HEK293 (cell line): Measurements from ENCODE around the gene PIGW.
A peak's percentile ranks its signal among the peaks of the same experiment; 100 is the strongest.

Experiments used
- AEBP2 ChIP-seq: fragments of 450-650 bp; formaldehyde crosslinking; IDR thresholded peaks from 2 replicates; pipeline ENCODE4 v1.5.1; 2016; ENCODE audit warnings: missing biosample characterization, missing genetic modification characterization, borderline replicate concordance
- HOXC10 ChIP-seq: sonication (generic); formaldehyde crosslinking; IDR thresholded peaks from 2 replicates; pipeline ENCODE4 v1.8.1; 2023; ENCODE audit warnings: mild to moderate bottlenecking, missing genetic modification reagents
- HOXD13 ChIP-seq: sonication (generic); formaldehyde crosslinking; IDR thresholded peaks from 2 replicates; pipeline ENCODE4 v1.8.0; 2022; ENCODE audit warnings: missing genetic modification reagents, borderline replicate concordance
- KLF1 ChIP-seq: fragments of 450-650 bp; formaldehyde crosslinking; IDR thresholded peaks from 2 replicates; pipeline ENCODE4 v1.5.1; 2016; ENCODE audit warnings: missing biosample characterization, missing genetic modification characterization
- SALL2 ChIP-seq: fragments of 450-650 bp; formaldehyde crosslinking; IDR thresholded peaks from 2 replicates; pipeline ENCODE4 v1.5.0; 2017; ENCODE audit warnings: missing biosample characterization, mild to moderate bottlenecking, missing genetic modification characterization, borderline replicate concordance
- SCRT2 ChIP-seq: fragments of 450-650 bp; formaldehyde crosslinking; IDR thresholded peaks from 2 replicates; pipeline ENCODE4 v1.5.1; 2016; ENCODE audit warnings: missing biosample characterization, missing genetic modification characterization
- SP7 ChIP-seq: fragments of 450-650 bp; formaldehyde crosslinking; IDR thresholded peaks from 2 replicates; pipeline ENCODE4 v1.5.1; 2016; ENCODE audit warnings: missing biosample characterization, missing genetic modification characterization
- ZNF155 ChIP-seq: fragments of 450-650 bp; formaldehyde crosslinking; IDR thresholded peaks from 2 replicates; pipeline ENCODE4 v1.5.1; 2016; ENCODE audit warnings: missing biosample characterization, missing genetic modification characterization
- ZNF16 ChIP-seq: fragments of 450-650 bp; formaldehyde crosslinking; IDR thresholded peaks from 2 replicates; pipeline ENCODE4 v1.5.1; 2016; ENCODE audit warnings: low read depth, missing biosample characterization, missing genetic modification characterization
- ZNF184 ChIP-seq: fragments of 450-650 bp; IDR thresholded peaks from 2 replicates; pipeline ENCODE4 v1.5.1; 2018; ENCODE audit warnings: missing biosample characterization, mild to moderate bottlenecking, missing genetic modification characterization
- ZNF280C ChIP-seq: fragments of 450-650 bp; formaldehyde crosslinking; IDR thresholded peaks from 2 replicates; pipeline ENCODE4 v1.5.1; 2016; ENCODE audit warnings: missing biosample characterization, missing genetic modification characterization
- ZNF366 ChIP-seq: fragments of 450-650 bp; formaldehyde crosslinking; conservative IDR thresholded peaks from 2 replicates; pipeline ENCODE4 v1.5.1; 2016; ENCODE audit warnings: missing biosample characterization, missing genetic modification characterization
- ZNF473 ChIP-seq: fragments of 450-650 bp; formaldehyde crosslinking; IDR thresholded peaks from 2 replicates; pipeline ENCODE4 v1.5.1; 2017; ENCODE audit warnings: missing biosample characterization, missing genetic modification characterization
- ZNF549 ChIP-seq: fragments of 450-650 bp; IDR thresholded peaks from 2 replicates; pipeline ENCODE4 v1.5.1; 2018; ENCODE audit warnings: missing biosample characterization, missing genetic modification characterization, mild to moderate bottlenecking, inconsistent platforms, moderate library complexity
- ZNF558 ChIP-seq: fragments of 450-650 bp; formaldehyde crosslinking; IDR thresholded peaks from 2 replicates; pipeline ENCODE4 v1.5.1; 2016; ENCODE audit warnings: missing biosample characterization, missing genetic modification characterization
- ZNF560 ChIP-seq: fragments of 450-650 bp; formaldehyde crosslinking; IDR thresholded peaks from 2 replicates; pipeline ENCODE4 v1.5.1; 2017; ENCODE audit warnings: missing biosample characterization, missing genetic modification characterization, borderline replicate concordance
- ZNF654 ChIP-seq: fragments of 450-650 bp; formaldehyde crosslinking; IDR thresholded peaks from 2 replicates; pipeline ENCODE4 v1.5.1; 2016; ENCODE audit warnings: low read depth, missing biosample characterization, missing genetic modification characterization
- ZNF658 ChIP-seq: fragments of 450-650 bp; formaldehyde crosslinking; IDR thresholded peaks from 2 replicates; pipeline ENCODE4; 2016; ENCODE audit warnings: missing biosample characterization, missing genetic modification characterization
- ZNF677 ChIP-seq: fragments of 450-650 bp; IDR thresholded peaks from 2 replicates; pipeline ENCODE4 v1.5.0; 2018; ENCODE audit warnings: missing biosample characterization, mild to moderate bottlenecking, missing genetic modification characterization, moderate library complexity
- ZNF792 ChIP-seq: fragments of 450-650 bp; formaldehyde crosslinking; IDR thresholded peaks from 2 replicates; pipeline ENCODE4 v1.5.1; 2016; ENCODE audit warnings: missing biosample characterization, missing genetic modification characterization
- ZSCAN30 ChIP-seq: fragments of 450-650 bp; IDR thresholded peaks from 2 replicates; pipeline ENCODE4 v1.5.1; 2018; ENCODE audit warnings: missing biosample characterization, mild to moderate bottlenecking, missing genetic modification characterization, moderate library complexity
- ZSCAN4 ChIP-seq: fragments of 450-650 bp; formaldehyde crosslinking; IDR thresholded peaks from 2 replicates; pipeline ENCODE4 v1.5.1; 2017; ENCODE audit warnings: missing biosample characterization, missing genetic modification characterization
- TF ChIP-seq, protein P1 (sequence below): fragments of 450-650 bp; formaldehyde crosslinking; IDR thresholded peaks from 2 replicates; pipeline ENCODE4 v1.5.1; 2016; ENCODE audit warnings: missing biosample characterization, missing genetic modification characterization, low read depth
- TF ChIP-seq, protein P2 (sequence below): fragments of 450-650 bp; formaldehyde crosslinking; IDR thresholded peaks from 2 replicates; pipeline ENCODE4 v1.5.0; 2017; ENCODE audit warnings: missing biosample characterization, missing genetic modification characterization, borderline replicate concordance
- TF ChIP-seq, protein P3 (sequence below): fragments of 450-650 bp; IDR thresholded peaks from 2 replicates; pipeline ENCODE4 v1.5.1; 2018; ENCODE audit warnings: missing biosample characterization, mild to moderate bottlenecking, missing genetic modification characterization
- TF ChIP-seq, protein P4 (sequence below): fragments of 450-650 bp; formaldehyde crosslinking; IDR thresholded peaks from 2 replicates; pipeline ENCODE4 v1.5.1; 2017; ENCODE audit warnings: missing biosample characterization, missing genetic modification characterization

PIGW gene

GRCh38 chr17:36545465-36546417, 11.0 kb downstream of the PIGW start (continued):
- TF ChIP-seq, protein P1, sequence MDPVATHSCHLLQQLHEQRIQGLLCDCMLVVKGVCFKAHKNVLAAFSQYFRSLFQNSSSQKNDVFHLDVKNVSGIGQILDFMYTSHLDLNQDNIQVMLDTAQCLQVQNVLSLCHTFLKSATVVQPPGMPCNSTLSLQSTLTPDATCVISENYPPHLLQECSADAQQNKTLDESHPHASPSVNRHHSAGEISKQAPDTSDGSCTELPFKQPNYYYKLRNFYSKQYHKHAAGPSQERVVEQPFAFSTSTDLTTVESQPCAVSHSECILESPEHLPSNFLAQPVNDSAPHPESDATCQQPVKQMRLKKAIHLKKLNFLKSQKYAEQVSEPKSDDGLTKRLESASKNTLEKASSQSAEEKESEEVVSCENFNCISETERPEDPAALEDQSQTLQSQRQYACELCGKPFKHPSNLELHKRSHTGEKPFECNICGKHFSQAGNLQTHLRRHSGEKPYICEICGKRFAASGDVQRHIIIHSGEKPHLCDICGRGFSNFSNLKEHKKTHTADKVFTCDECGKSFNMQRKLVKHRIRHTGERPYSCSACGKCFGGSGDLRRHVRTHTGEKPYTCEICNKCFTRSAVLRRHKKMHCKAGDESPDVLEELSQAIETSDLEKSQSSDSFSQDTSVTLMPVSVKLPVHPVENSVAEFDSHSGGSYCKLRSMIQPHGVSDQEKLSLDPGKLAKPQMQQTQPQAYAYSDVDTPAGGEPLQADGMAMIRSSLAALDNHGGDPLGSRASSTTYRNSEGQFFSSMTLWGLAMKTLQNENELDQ (tag by site-specific recombination) = no peak
- TF ChIP-seq ZNF558 (tag by site-specific recombination) (no peak), HOXD13 (no peak; the same call in 1 of the 2 replicates), KLF1 (peak; percentile 23), ZNF677 (tag by site-specific recombination) (no peak), ZNF658 (no peak), ZNF654 (tag by site-specific recombination) (no peak), SALL2 (tag by site-specific recombination) (no peak), ZNF549 (tag by site-specific recombination) (no peak), ZNF280C (tag by site-specific recombination) (no peak), ZSCAN4 (tag by site-specific recombination) (peak; percentile 55), ZNF560 (tag by site-specific recombination) (0 out of 2 replicates have a peak, but pooled peaks have one; percentile 52), SP7 (tag by site-specific recombination) (peak; percentile 66), HOXC10 (no peak), ZNF16 (tag by site-specific recombination) (no peak), ZNF366 (tag by site-specific recombination) (no peak; the same call in 1 of the 2 replicates), AEBP2 (tag by site-specific recombination) (no peak), SCRT2 (tag by site-specific recombination) (peak; percentile 80), ZSCAN30 (tag by site-specific recombination) (no peak), ZNF473 (no peak), ZNF155 (no peak), ZNF184 (no peak), ZNF792 (tag by site-specific recombination) (0 out of 2 replicates have a peak, but pooled peaks have one; percentile 42)
- TF ChIP-seq, protein P2, sequence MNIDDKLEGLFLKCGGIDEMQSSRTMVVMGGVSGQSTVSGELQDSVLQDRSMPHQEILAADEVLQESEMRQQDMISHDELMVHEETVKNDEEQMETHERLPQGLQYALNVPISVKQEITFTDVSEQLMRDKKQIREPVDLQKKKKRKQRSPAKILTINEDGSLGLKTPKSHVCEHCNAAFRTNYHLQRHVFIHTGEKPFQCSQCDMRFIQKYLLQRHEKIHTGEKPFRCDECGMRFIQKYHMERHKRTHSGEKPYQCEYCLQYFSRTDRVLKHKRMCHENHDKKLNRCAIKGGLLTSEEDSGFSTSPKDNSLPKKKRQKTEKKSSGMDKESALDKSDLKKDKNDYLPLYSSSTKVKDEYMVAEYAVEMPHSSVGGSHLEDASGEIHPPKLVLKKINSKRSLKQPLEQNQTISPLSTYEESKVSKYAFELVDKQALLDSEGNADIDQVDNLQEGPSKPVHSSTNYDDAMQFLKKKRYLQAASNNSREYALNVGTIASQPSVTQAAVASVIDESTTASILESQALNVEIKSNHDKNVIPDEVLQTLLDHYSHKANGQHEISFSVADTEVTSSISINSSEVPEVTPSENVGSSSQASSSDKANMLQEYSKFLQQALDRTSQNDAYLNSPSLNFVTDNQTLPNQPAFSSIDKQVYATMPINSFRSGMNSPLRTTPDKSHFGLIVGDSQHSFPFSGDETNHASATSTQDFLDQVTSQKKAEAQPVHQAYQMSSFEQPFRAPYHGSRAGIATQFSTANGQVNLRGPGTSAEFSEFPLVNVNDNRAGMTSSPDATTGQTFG (tag by site-specific recombination) = no peak; the same call in 1 of the 2 replicates
- TF ChIP-seq, protein P3, sequence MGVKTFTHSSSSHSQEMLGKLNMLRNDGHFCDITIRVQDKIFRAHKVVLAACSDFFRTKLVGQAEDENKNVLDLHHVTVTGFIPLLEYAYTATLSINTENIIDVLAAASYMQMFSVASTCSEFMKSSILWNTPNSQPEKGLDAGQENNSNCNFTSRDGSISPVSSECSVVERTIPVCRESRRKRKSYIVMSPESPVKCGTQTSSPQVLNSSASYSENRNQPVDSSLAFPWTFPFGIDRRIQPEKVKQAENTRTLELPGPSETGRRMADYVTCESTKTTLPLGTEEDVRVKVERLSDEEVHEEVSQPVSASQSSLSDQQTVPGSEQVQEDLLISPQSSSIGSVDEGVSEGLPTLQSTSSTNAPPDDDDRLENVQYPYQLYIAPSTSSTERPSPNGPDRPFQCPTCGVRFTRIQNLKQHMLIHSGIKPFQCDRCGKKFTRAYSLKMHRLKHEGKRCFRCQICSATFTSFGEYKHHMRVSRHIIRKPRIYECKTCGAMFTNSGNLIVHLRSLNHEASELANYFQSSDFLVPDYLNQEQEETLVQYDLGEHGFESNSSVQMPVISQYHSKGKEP (tag by site-specific recombination) = peak; percentile 87
- TF ChIP-seq, protein P4, sequence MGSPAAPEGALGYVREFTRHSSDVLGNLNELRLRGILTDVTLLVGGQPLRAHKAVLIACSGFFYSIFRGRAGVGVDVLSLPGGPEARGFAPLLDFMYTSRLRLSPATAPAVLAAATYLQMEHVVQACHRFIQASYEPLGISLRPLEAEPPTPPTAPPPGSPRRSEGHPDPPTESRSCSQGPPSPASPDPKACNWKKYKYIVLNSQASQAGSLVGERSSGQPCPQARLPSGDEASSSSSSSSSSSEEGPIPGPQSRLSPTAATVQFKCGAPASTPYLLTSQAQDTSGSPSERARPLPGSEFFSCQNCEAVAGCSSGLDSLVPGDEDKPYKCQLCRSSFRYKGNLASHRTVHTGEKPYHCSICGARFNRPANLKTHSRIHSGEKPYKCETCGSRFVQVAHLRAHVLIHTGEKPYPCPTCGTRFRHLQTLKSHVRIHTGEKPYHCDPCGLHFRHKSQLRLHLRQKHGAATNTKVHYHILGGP (tag by site-specific recombination) = no peak
